PC-9 (cell line): ENCODE measurements around the gene ADGRV1. TPM values are rescaled to one million over a fixed set of nuclear protein-coding genes. Genes with fewer than 3 reads are reported as not detected.

Experiments
- BruUV-seq: library from RNA; stranded (reverse); fragments of 400-500 nt; replicated peaks from 2 replicates; lab custom pipeline; 2021; lab: Mats Ljungman, UMichigan
- CTCF ChIA-PET: fragments of 300-600 bp; sonication (Branson Sonifier 250); formaldehyde crosslinking; loops from one replicate; lab custom pipeline; 2022; ENCODE audit warnings: antibody characterized with exemption; lab: Charles Lee
- POLR2A ChIA-PET: fragments of 300-600 bp; sonication (Branson Sonifier 250); formaldehyde crosslinking; loops from one replicate; lab custom pipeline; 2022; ENCODE audit warnings: antibody characterized with exemption; ENCODE audit not compliant: unreplicated experiment; lab: Charles Lee
- DNase-seq, 2 experiments: peaks; one replicate each; pipeline versions ENCODE4 v3.0.0 to v3.0.0-alpha.2; 2015 to 2022; ENCODE audit warnings: mixed read lengths in 1 of 2
- H2AFZ ChIP-seq: fragments of 200-600 bp; sonication (generic); 2 replicates; pipeline ENCODE4 v1.8.1; 2017; ENCODE audit warnings: antibody characterized with exemption
- H3F3A ChIP-seq: fragments of 200-600 bp; sonication (generic); 2 replicates; pipeline ENCODE4 v1.8.1; 2017; ENCODE audit warnings: antibody characterized with exemption, mild to moderate bottlenecking, low read depth; ENCODE audit not compliant: insufficient read depth
- H3K27ac ChIP-seq: fragments of 200-600 bp; sonication (generic); 2 replicates; pipeline ENCODE4 v1.6.1; 2016; ENCODE audit warnings: mixed run types
- H3K27me3 ChIP-seq: fragments of 200-600 bp; sonication (generic); 2 replicates; pipeline ENCODE4 v1.6.1; 2016; ENCODE audit warnings: low read depth, mixed run types; ENCODE audit not compliant: insufficient read depth
- H3K36me3 ChIP-seq: fragments of 200-600 bp; sonication (generic); 2 replicates; pipeline ENCODE4 v1.6.1; 2016; ENCODE audit warnings: low read depth, mixed run types
- H3K4me1 ChIP-seq: fragments of 200-600 bp; sonication (generic); replicated peaks from 2 replicates; pipeline ENCODE4 v1.6.1; 2016; ENCODE audit warnings: mixed run types; ENCODE audit not compliant: insufficient read depth
- H3K4me2 ChIP-seq: fragments of 200-600 bp; sonication (generic); 2 replicates; pipeline ENCODE4 v1.6.1; 2017; ENCODE audit warnings: mixed run types
- H3K4me3 ChIP-seq: fragments of 200-600 bp; sonication (generic); 2 replicates; pipeline ENCODE4 v1.6.1; 2016; ENCODE audit warnings: mixed run types
- H3K79me2 ChIP-seq: fragments of 200-600 bp; sonication (generic); 2 replicates; pipeline ENCODE4 v1.6.1; 2017; ENCODE audit warnings: low read depth, mixed run types
- H3K9me2 ChIP-seq: fragments of 200-600 bp; sonication (generic); 2 replicates; pipeline ENCODE4 v1.8.1; 2017; ENCODE audit warnings: mild to moderate bottlenecking; ENCODE audit not compliant: insufficient read depth
- H3K9me3 ChIP-seq: fragments of 200-600 bp; sonication (generic); 2 replicates; pipeline ENCODE4 v1.8.1; 2016; ENCODE audit warnings: low read depth; ENCODE audit not compliant: insufficient read depth
- H4K20me1 ChIP-seq: fragments of 200-600 bp; sonication (generic); 2 replicates; pipeline ENCODE4 v1.8.1; 2017; ENCODE audit not compliant: insufficient read depth
- EZH2 ChIP-seq: fragments of 200-600 bp; sonication (generic); IDR thresholded peaks from 2 replicates; pipeline ENCODE4 v1.8.0; 2017; ENCODE audit warnings: antibody characterized with exemption, low read depth
- intact Hi-C: fragments of 100-400 bp; cut with micrococcal nuclease; formaldehyde crosslinking; loops from one replicate; pipeline ENCODE4 v1.10.0; 2022; ENCODE audit not compliant: unreplicated experiment
- total RNA-seq: library from RNA; stranded (reverse); gene quantifications from 2 replicates; pipeline ENCODE4 v1.2.3, GENCODE V29; 2021
- TF ChIP-seq, protein P1 (sequence below): fragments of 200-600 bp; sonication (generic); conservative IDR thresholded peaks from 2 replicates; pipeline ENCODE4 v1.6.1; 2017; ENCODE audit warnings: mixed run types, antibody characterized with exemption, mild to moderate bottlenecking, moderate library complexity

The ADGRV1 gene
- total RNA-seq, 1 experiment from 2014 or later: 1.0 TPM

DNA sequence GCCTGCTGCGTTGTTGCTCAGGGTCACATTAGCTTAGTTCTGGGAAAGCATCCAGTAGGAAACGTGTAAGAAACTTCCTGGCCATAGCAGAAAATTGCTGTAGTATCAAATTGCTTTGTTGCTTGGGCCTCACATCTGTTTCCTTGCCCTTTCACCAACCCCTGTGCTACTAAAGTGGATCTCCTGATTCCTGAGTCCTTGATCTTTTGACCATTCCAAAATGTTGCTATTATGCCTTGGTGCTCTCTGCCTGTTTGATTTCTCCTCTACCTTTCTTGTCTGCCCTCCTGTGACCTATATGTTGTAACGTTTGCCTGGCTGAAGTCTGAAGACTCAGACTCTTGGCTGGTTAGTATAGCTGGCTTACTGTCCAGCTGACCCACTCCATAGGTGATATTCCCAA is 350.5 kb downstream of the ADGRV1 start:
- POLR2A ChIA-PET: interaction anchor here (0.6 kb wide), 1 partner anchor 508 kb away, joined by 3 read pairs; no protein-coding TSS in a partner anchor
- H2AFZ ChIP-seq: no peak overlapping the region

DNA sequence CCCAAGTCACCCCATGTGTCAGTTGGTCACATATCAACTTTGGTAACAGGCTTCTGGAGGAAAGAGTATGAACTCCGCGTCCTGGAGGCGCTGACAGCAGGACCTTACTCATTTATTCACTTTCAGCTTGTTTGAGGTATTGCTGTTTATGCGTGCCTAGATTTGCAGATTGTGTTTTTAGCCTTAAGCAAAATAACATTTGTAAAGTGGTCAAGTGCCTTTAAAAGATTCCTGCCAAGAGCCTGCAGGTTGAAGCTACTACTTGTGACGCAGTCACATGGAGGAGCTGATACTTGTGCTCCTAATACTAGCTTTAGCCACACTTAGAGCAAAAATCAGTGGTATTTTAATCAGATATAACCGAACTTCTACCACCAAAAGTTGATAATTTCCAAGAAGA is 351.3 kb downstream of the ADGRV1 start:
- H3K27ac ChIP-seq: no peak overlapping the region
- TF ChIP-seq, protein P1, sequence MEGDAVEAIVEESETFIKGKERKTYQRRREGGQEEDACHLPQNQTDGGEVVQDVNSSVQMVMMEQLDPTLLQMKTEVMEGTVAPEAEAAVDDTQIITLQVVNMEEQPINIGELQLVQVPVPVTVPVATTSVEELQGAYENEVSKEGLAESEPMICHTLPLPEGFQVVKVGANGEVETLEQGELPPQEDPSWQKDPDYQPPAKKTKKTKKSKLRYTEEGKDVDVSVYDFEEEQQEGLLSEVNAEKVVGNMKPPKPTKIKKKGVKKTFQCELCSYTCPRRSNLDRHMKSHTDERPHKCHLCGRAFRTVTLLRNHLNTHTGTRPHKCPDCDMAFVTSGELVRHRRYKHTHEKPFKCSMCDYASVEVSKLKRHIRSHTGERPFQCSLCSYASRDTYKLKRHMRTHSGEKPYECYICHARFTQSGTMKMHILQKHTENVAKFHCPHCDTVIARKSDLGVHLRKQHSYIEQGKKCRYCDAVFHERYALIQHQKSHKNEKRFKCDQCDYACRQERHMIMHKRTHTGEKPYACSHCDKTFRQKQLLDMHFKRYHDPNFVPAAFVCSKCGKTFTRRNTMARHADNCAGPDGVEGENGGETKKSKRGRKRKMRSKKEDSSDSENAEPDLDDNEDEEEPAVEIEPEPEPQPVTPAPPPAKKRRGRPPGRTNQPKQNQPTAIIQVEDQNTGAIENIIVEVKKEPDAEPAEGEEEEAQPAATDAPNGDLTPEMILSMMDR: no peak
- no peak for TF ChIP-seq EZH2
- intact Hi-C loops: no loop called here
- no peaks in the 10 kb centered on the region for H3K36me3 ChIP-seq
- DNase-seq: no peak
- CTCF ChIA-PET: no interaction called here
- no peaks in the 10 kb centered on the region for H3K79me2 ChIP-seq
- no peaks in the 10 kb centered on the region for H3K4me1 ChIP-seq
- BruUV-seq: no TSS peak
- no peaks in the 10 kb centered on the region for H3F3A ChIP-seq
- no peaks in the 10 kb centered on the region for H4K20me1 ChIP-seq
- H2AFZ ChIP-seq: no peak overlapping the region
- POLR2A ChIA-PET: no interaction called here
- H3K4me2 ChIP-seq: no peak overlapping the region
- H3K9me3 ChIP-seq: no peaks in the 10 kb centered on the region
- H3K4me3 ChIP-seq: no peak overlapping the region
- no peaks in the 10 kb centered on the region for H3K9me2 ChIP-seq
- no peaks in the 10 kb centered on the region for H3K27me3 ChIP-seq

More for the DNA sequence above, 350.5 kb downstream of the ADGRV1 start:
- Histone ChIP-seq H3K4me2 (no peak overlapping the region), H3K9me2 (no peaks in the 10 kb centered on the region), H3F3A (no peaks in the 10 kb centered on the region), H3K27me3 (no peaks in the 10 kb centered on the region), H3K4me1 (no peaks in the 10 kb centered on the region), H3K4me3 (no peak overlapping the region), H3K79me2 (no peaks in the 10 kb centered on the region), H3K9me3 (no peaks in the 10 kb centered on the region), H3K27ac (no peak overlapping the region), H3K36me3 (no peaks in the 10 kb centered on the region), H4K20me1 (no peaks in the 10 kb centered on the region)
- no peak for TF ChIP-seq EZH2
- TF ChIP-seq, protein P1: no peak
- DNase-seq: no peak
- CTCF ChIA-PET: no interaction called here
- intact Hi-C loops: no loop called here
- no TSS peak for BruUV-seq

DNA sequence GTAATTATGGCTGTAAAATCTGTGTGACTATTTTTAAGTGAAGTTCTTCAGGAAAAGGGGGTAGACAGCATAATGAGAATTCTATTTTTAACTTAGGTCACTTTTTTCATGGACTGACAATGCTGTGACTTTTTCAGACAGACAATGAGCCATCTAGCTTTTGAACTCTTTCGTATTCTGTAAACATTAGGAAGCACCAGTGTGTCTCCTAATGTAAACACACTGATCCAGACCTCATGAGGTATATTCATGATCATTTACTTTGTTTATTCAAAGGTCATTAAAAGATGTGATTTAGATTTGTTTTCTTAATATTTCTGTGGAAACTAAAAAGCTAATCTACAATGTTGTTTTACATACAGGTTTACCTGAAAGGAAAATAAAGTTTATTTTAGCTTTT is 352.6 kb downstream of the ADGRV1 start:
- H3K4me3 ChIP-seq: no peak overlapping the region
- ChIA-PET POLR2A (interaction anchor here (0.7 kb wide), 1 partner anchor 403 kb away, joined by 3 read pairs; no protein-coding TSS in a partner anchor), CTCF (no interaction called here)
- H3K36me3 ChIP-seq: no peaks in the 10 kb centered on the region
- DNase-seq: no peak
- intact Hi-C loops: no loop called here
- H4K20me1 ChIP-seq: no peaks in the 10 kb centered on the region
- no peaks in the 10 kb centered on the region for H3K4me1 ChIP-seq
- H3F3A ChIP-seq: no peaks in the 10 kb centered on the region
- H3K4me2 ChIP-seq: no peak overlapping the region
- no TSS peak for BruUV-seq
- no peaks in the 10 kb centered on the region for H3K9me3 ChIP-seq
- H2AFZ ChIP-seq: no peak overlapping the region
- H3K9me2 ChIP-seq: no peaks in the 10 kb centered on the region
- no peaks in the 10 kb centered on the region for H3K79me2 ChIP-seq
- no peak overlapping the region for H3K27ac ChIP-seq
- no peaks in the 10 kb centered on the region for H3K27me3 ChIP-seq
- TF ChIP-seq EZH2: no peak
- TF ChIP-seq, protein P1: no peak
